ENCODE data around the gene GLTPD2. TPM values are rescaled to one million over a fixed set of nuclear protein-coding genes. Genes with fewer than 3 reads are reported as not detected.

GLTPD2 gene
- total and polyA plus RNA-seq, 2 donors (not counting 1 experiment from before 2014, with no cell fraction given): not detected

DNA sequence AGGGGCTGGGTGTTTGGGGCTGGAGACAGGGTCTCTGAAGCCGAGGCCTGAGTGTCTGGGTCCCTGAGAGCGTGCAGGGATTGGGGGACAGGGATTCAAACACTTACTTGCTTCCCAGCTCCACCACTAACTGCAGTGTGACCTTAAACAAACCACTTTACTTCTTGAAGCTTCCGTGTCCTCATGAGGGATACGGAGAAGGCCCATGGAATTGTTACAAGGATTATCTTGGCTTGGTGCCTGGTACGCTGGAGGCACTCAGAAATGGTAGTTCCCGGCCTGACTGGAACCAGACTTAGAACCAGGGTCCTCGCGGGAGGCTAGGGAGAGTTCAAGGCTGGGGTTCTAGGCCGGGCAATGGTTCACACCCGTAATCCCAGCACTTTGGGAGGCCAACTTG, 46.1 kb upstream of the GLTPD2 start:
- Histone ChIP-seq H4K20me1 (ENCODE audit: control insufficient read depth, insufficient read depth, low read length, poor library complexity, severe bottlenecking) (no peaks in the 10 kb centered on the region), H3K4me1 (ENCODE audit: control insufficient read depth in 2 of 2, insufficient read depth in 2 of 2, low read length in 2 of 2) (peaks cover 26 to 30% of the 10 kb centered on the region in 2 donors), H3K9ac (ENCODE audit: low read length) (no peak overlapping the region), H3K27ac (ENCODE audit: low read length in 2 of 2) (no peak overlapping the region), H3K4me3 (ENCODE audit: control extremely low read depth in 1 of 5, extremely low read depth in 1 of 5, insufficient read depth in 1 of 5, low read depth in 2 of 5, low read length in 4 of 5) (no peak overlapping the region), H3K9me3 (ENCODE audit: control extremely low read depth in 1 of 3, control insufficient read depth in 2 of 3, insufficient read depth in 1 of 3, low read length in 2 of 3) (no peaks in the 10 kb centered on the region), H3K79me2 (ENCODE audit: control insufficient read depth, insufficient read depth, low read length) (peaks cover 2% of the 10 kb centered on the region), H3K4me2 (replicated peaks; ENCODE audit: low read depth, low read length, poor library complexity, severe bottlenecking) (no peak overlapping the region), H2AFZ (ENCODE audit: insufficient read depth, low read depth, low read length, poor library complexity, severe bottlenecking) (no peak overlapping the region), H3K27me3 (replicated peaks in 1 of 4; ENCODE audit: control extremely low read depth in 1 of 4, control insufficient read depth in 3 of 4, insufficient read depth in 4 of 4, low read length in 3 of 4) (peaks cover 0 to 48% (median 18%) of the 10 kb centered on the region in 4 experiments), H3K36me3 (replicated peaks in 1 of 2; ENCODE audit: control extremely low read depth in 1 of 2, control insufficient read depth in 1 of 2, extremely low read depth in 1 of 2, insufficient read depth in 2 of 2, low read length in 1 of 2) (no peaks in the 10 kb centered on the region)
- POLR2A ChIA-PET: no interaction called here
- 97% methylated on average over 9 of the region's 10 CpGs for WGBS (ENCODE audit: insufficient coverage)
- H3K27ac Mint-ChIP-seq: no peak overlapping the region
- CTCF ChIA-PET: interaction anchor here (2.0 kb wide), 1 partner anchor 47 kb away, joined by 5 read pairs; no protein-coding TSS in a partner anchor
- no peaks in the 10 kb centered on the region for H3K9me3 Mint-ChIP-seq (ENCODE audit: insufficient read depth)
- peaks cover 13% of the 10 kb centered on the region for H3K27me3 Mint-ChIP-seq
- ATAC-seq (ENCODE audit: low read depth): no peak
- no peak overlapping the region for H3K4me3 Mint-ChIP-seq
- H3K4me1 Mint-ChIP-seq: peaks cover 23% of the 10 kb centered on the region
- no peak for DNase-seq
- intact Hi-C loops (cut with micrococcal nuclease): no loop called here
- TF ChIP-seq CTCF (IDR thresholded peaks at IDR 0.05): no peak
- no peak for TF ChIP-seq EZH2 (IDR thresholded peaks at IDR 0.05; ENCODE audit: borderline replicate concordance, insufficient read depth, low read depth, low read length, poor library complexity, severe bottlenecking)

GRCh38 chr17:4743216-4743615, 45.5 kb upstream of the GLTPD2 start:
- H3K4me1 Mint-ChIP-seq: peaks cover 26% of the 10 kb centered on the region
- no peak overlapping the region for H3K4me3 ChIP-seq (ENCODE audit: control extremely low read depth in 1 of 5, extremely low read depth in 1 of 5, insufficient read depth in 1 of 5, low read depth in 2 of 5, low read length in 4 of 5)
- H3K9me3 ChIP-seq (ENCODE audit: control extremely low read depth in 1 of 3, control insufficient read depth in 2 of 3, insufficient read depth in 1 of 3, low read length in 2 of 3): no peaks in the 10 kb centered on the region
- no peak overlapping the region for H3K4me2 ChIP-seq (replicated peaks; ENCODE audit: low read depth, low read length, poor library complexity, severe bottlenecking)
- peaks cover 2% of the 10 kb centered on the region for H3K79me2 ChIP-seq (ENCODE audit: control insufficient read depth, insufficient read depth, low read length)
- peak overlapping the region; percentile 6 for H3K27ac Mint-ChIP-seq
- H3K9me3 Mint-ChIP-seq (ENCODE audit: insufficient read depth): no peaks in the 10 kb centered on the region
- H3K27me3 ChIP-seq (replicated peaks in 1 of 4; ENCODE audit: control extremely low read depth in 1 of 4, control insufficient read depth in 3 of 4, insufficient read depth in 4 of 4, low read length in 3 of 4): peaks cover 0 to 48% (median 18%) of the 10 kb centered on the region in 4 experiments
- ATAC-seq (ENCODE audit: low read depth): no peak
- H3K4me1 ChIP-seq (ENCODE audit: control insufficient read depth in 2 of 2, insufficient read depth in 2 of 2, low read length in 2 of 2): peaks cover 31 to 33% of the 10 kb centered on the region in 2 donors
- H3K4me3 Mint-ChIP-seq: no peak overlapping the region
- peaks cover 17% of the 10 kb centered on the region for H3K27me3 Mint-ChIP-seq
- H2AFZ ChIP-seq (ENCODE audit: insufficient read depth, low read depth, low read length, poor library complexity, severe bottlenecking): no peak overlapping the region
- no peak for TF ChIP-seq CTCF (IDR thresholded peaks at IDR 0.05)
- TF ChIP-seq EZH2 (IDR thresholded peaks at IDR 0.05; ENCODE audit: borderline replicate concordance, insufficient read depth, low read depth, low read length, poor library complexity, severe bottlenecking): no peak
- H3K27ac ChIP-seq (ENCODE audit: low read length in 2 of 2): no peak overlapping the region
- no peaks in the 10 kb centered on the region for H4K20me1 ChIP-seq (ENCODE audit: control insufficient read depth, insufficient read depth, low read length, poor library complexity, severe bottlenecking)
- 94% methylated on average over 3 of the region's 8 CpGs for WGBS (ENCODE audit: insufficient coverage)
- H3K9ac ChIP-seq (ENCODE audit: low read length): no peak overlapping the region
- no peak for DNase-seq
- ChIA-PET POLR2A (no interaction called here), CTCF (interaction anchor here (2.0 kb wide), 1 partner anchor 46 kb away, joined by 5 read pairs; no protein-coding TSS in a partner anchor)
- intact Hi-C loops (cut with micrococcal nuclease): no loop called here
- no peaks in the 10 kb centered on the region for H3K36me3 ChIP-seq (replicated peaks in 1 of 2; ENCODE audit: control extremely low read depth in 1 of 2, control insufficient read depth in 1 of 2, extremely low read depth in 1 of 2, insufficient read depth in 2 of 2, low read length in 1 of 2)
